GM12801 (cell line): ENCODE data around the gene TPGS1.

Experiments
- TF ChIP-seq, protein P1 (sequence below): IDR thresholded peaks from one replicate; pipeline ENCODE4 v1.5.1; 2011; ENCODE audit warnings: control low read depth; ENCODE audit not compliant: insufficient read length; ENCODE audit errors: extremely low read depth

TPGS1 gene

DNA sequence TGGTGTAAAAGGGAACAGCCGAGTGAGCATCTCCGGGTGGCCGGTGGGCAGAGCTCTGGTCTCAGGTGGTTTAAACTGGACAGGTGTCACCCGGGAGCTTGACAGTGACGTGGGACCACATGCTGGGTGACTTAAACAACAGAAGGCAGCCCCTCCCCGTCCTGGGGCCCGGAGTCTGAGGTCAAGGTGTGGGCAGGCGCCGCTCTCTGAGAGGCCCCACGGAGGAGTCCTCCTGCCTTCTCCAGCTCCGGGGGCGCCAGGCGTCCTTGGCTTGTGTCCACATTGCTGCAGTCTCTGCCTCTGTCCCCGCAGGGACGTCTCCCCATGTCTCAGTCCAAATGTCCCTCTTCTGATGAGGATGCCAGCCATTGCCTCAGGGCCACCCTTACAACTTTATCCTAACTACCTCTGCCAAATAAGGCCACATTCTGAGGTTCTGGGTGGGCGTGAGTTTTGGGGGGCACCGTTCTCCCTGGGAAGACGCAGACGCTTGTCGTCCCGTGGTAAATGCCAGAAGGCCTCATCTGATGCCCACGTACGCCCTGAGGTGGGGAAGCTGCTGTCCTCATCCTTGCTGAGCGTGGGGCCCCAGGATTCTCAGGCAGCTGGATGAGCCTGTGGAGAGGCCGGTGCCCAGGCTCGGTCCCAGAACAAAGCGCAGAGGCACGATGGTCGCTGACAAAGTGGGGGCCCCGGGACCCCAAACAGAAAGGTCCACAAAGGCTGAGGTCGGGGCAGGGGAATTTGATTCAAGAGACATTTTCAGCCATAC, 49.5 kb downstream of the TPGS1 start:
- TF ChIP-seq, protein P1, sequence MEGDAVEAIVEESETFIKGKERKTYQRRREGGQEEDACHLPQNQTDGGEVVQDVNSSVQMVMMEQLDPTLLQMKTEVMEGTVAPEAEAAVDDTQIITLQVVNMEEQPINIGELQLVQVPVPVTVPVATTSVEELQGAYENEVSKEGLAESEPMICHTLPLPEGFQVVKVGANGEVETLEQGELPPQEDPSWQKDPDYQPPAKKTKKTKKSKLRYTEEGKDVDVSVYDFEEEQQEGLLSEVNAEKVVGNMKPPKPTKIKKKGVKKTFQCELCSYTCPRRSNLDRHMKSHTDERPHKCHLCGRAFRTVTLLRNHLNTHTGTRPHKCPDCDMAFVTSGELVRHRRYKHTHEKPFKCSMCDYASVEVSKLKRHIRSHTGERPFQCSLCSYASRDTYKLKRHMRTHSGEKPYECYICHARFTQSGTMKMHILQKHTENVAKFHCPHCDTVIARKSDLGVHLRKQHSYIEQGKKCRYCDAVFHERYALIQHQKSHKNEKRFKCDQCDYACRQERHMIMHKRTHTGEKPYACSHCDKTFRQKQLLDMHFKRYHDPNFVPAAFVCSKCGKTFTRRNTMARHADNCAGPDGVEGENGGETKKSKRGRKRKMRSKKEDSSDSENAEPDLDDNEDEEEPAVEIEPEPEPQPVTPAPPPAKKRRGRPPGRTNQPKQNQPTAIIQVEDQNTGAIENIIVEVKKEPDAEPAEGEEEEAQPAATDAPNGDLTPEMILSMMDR: no peak

DNA sequence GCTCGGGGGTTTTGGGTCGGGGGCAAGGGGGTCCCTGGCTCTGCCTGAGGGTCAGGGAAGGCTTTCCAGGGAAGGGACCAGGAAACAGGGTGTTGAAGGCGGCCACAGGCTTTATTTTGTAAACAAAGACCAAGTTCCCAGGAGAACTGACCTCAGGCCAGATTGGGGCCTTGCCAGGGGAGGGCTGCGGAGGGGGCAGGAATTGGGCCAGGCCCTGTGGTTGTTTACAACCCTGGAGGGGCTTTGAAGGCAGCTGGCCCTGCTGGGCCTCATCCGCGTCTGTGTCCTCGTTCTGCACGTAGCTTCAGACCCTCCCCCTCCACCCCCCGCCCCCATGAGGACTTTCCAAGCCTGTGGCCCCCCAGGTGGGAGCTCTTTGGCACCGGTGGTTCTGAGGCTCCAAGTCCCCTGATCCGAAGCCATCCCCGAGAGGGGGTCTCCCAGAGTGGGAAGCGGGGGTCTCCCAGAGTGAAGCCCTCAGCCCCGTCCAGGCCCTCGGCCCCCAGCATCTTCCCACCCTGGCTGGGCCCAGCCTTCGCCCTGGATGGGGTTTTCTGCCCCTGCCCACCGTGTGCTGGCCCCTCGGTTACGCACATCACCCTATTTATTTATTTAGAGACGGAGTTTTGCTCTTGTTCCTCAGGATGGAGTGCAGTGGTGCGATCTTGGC, 51.6 kb downstream of the TPGS1 start:
- TF ChIP-seq, protein P1: no peak

DNA sequence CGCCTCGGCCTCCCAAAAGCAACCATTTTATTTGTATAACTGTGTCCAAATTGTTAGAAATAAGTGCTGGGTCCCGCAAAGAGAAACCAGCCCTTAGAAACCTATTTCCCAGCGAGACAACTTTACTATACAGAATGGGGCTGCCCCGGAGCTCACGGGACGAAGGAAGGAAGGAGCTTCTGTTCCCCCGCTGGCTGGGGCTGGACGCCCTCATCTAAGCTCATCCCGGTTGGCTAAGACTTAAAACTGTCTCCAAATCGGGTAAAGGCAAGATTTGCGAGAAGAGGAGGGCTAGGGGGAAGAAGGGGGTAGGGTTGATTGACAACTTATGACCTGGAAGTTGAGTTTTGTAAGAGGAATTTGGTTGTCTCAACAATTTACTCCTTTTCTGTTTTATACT, 52.8 kb downstream of the TPGS1 start:
- TF ChIP-seq, protein P1: no peak

DNA sequence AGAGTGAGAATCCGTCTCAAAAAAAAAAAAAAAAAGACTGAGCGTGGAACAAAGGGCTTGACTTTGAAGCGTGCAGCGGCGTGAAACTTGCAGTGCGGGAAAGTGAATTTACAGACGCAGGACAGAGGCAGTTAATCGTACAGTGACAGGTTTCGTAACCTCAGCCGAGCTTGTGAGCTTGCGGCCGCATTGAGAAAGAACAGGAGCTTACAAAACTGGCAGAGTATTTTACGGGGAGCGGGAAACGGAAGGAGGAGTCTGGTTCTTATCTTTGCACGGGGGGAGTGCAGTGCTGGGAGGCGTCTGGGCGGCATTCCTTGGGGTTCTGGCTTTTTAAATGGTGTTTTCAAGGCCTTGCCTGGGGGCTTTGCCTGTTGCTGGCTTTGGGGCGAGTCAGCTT, 59.1 kb downstream of the TPGS1 start:
- TF ChIP-seq, protein P1: no peak

DNA sequence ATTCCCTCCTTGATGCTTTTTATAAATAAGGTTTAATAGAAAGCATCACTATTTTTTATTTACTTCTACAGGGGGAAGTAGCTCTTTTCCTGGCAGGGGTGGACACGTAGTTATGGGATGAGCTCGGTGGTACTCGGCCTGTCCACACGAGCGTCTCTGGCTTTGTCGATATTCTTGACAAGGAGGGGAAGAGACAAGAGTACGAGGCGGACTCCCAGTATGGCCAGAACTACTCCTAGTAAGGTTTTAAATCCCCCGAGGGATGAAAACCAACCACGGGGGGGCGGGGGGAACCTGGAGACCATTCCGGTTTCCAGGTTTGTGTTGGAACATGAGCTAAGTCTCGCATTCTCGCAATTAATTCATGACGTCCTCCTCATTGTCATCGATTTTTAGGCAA, 59.5 kb downstream of the TPGS1 start:
- TF ChIP-seq, protein P1: no peak

DNA sequence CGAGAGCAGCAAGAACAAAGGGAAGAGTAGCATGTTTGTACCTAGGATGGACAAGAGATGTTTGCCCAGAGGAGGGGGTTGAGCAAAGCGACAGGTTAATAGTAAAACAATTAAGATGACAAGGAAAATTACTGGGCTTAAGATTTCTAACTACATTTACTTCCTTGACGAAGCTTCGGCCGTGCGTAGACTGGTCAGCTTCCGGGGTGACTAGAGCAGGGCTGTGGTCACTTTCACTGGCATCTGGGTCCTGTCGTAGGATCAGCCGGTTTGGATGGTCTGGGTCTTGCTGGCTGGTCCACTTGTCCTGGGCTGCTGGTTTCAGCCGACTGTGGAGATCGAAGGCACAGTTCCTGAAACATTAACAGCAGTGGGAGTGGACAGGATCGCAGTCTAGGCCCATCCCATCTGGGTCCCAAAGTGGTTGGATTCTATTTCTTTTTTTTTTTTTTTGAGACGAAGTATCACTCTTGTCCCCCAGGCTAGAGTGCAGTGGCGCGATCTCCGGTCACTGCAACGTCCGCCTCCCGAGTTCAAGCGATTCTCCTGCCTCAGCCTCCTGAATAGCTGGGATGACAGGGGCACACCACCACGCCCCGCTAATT, 60.1 kb downstream of the TPGS1 start:
- TF ChIP-seq, protein P1: no peak
